ENCODE measurements around the gene SLC25A48. TPM values are rescaled to one million over a fixed set of nuclear protein-coding genes. Genes with fewer than 3 reads are reported as not detected.

The SLC25A48 gene
- total RNA-seq, 1 donor from 2014 or later: not detected

DNA sequence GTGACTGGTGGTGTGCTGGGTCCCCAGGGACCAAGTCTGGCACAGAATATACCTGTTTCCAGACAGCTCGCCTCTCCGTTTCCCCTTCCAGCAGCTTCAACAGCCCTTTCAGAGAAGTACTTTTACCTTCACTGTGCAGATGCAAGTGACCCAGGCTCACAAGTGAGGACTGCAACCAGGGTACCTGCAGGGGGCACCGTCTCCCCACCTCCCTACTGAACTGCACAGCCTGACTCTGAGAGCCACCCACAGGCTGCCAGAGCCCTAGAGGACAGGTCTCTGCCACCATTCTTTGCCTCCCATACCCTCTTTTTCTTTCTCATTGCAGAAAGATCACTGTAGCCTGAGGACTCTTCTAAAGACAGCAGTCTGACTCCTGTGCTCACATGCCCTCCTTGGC lies 45.8 kb downstream of the SLC25A48 start:
- no peaks in the 10 kb centered on the region for H3K4me1 Mint-ChIP-seq (ENCODE audit: unreplicated experiment)
- no peak for DNase-seq (ENCODE audit: extremely low spot score, unreplicated experiment)
- H3K36me3 Mint-ChIP-seq (ENCODE audit: unreplicated experiment): no peaks in the 10 kb centered on the region
- H3K27me3 Mint-ChIP-seq (ENCODE audit: unreplicated experiment): peaks cover 52% of the 10 kb centered on the region
- H3K27ac Mint-ChIP-seq (ENCODE audit: unreplicated experiment): no peak overlapping the region
- H3K9me3 Mint-ChIP-seq (ENCODE audit: unreplicated experiment): no peaks in the 10 kb centered on the region
- TF ChIP-seq CTCF (IDR thresholded peaks at IDR 0.05): no peak
- no peak overlapping the region for H3K4me3 Mint-ChIP-seq (ENCODE audit: unreplicated experiment)

GRCh38 chr5:135880801-135881200 lies 46.3 kb downstream of the SLC25A48 start:
- no peaks in the 10 kb centered on the region for H3K4me1 Mint-ChIP-seq (ENCODE audit: unreplicated experiment)
- H3K27ac Mint-ChIP-seq (ENCODE audit: unreplicated experiment): no peak overlapping the region
- H3K36me3 Mint-ChIP-seq (ENCODE audit: unreplicated experiment): no peaks in the 10 kb centered on the region
- H3K9me3 Mint-ChIP-seq (ENCODE audit: unreplicated experiment): no peaks in the 10 kb centered on the region
- no peak for DNase-seq (ENCODE audit: extremely low spot score, unreplicated experiment)
- peaks cover 51% of the 10 kb centered on the region for H3K27me3 Mint-ChIP-seq (ENCODE audit: unreplicated experiment)
- TF ChIP-seq CTCF (IDR thresholded peaks at IDR 0.05): no peak
- no peak overlapping the region for H3K4me3 Mint-ChIP-seq (ENCODE audit: unreplicated experiment)

DNA sequence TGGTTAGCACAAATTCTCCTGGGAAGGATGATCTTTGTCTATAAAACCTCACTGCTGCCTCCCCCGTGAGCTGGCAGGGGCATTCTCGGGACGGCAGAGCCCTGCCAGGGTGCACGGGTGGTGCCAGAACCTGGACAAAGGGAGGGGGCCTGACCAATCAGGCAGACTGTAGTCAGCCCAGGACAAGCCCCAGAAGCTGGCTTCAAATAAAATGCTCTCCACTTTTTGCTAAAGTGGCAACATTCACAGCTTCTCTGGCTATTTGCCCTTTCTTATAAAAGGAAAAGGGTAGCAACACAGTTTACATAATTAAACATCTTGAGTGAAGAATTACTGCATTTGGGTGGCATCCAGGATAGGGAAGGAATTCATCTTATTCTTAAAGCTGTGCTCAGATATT lies 46.8 kb downstream of the SLC25A48 start:
- H3K9me3 Mint-ChIP-seq (ENCODE audit: unreplicated experiment): no peaks in the 10 kb centered on the region
- DNase-seq (ENCODE audit: extremely low spot score, unreplicated experiment): no peak
- no peak overlapping the region for H3K27ac Mint-ChIP-seq (ENCODE audit: unreplicated experiment)
- no peaks in the 10 kb centered on the region for H3K4me1 Mint-ChIP-seq (ENCODE audit: unreplicated experiment)
- peaks cover 49% of the 10 kb centered on the region for H3K27me3 Mint-ChIP-seq (ENCODE audit: unreplicated experiment)
- H3K4me3 Mint-ChIP-seq (ENCODE audit: unreplicated experiment): no peak overlapping the region
- H3K36me3 Mint-ChIP-seq (ENCODE audit: unreplicated experiment): no peaks in the 10 kb centered on the region
- TF ChIP-seq CTCF (IDR thresholded peaks at IDR 0.05): no peak

GRCh38 chr5:135881819-135882218 lies 47.4 kb downstream of the SLC25A48 start:
- no peaks in the 10 kb centered on the region for H3K4me1 Mint-ChIP-seq (ENCODE audit: unreplicated experiment)
- H3K4me3 Mint-ChIP-seq (ENCODE audit: unreplicated experiment): no peak overlapping the region
- DNase-seq (ENCODE audit: extremely low spot score, unreplicated experiment): no peak
- H3K27ac Mint-ChIP-seq (ENCODE audit: unreplicated experiment): no peak overlapping the region
- H3K9me3 Mint-ChIP-seq (ENCODE audit: unreplicated experiment): no peaks in the 10 kb centered on the region
- peaks cover 49% of the 10 kb centered on the region for H3K27me3 Mint-ChIP-seq (ENCODE audit: unreplicated experiment)
- no peaks in the 10 kb centered on the region for H3K36me3 Mint-ChIP-seq (ENCODE audit: unreplicated experiment)
- no peak for TF ChIP-seq CTCF (IDR thresholded peaks at IDR 0.05)

GRCh38 chr5:135883026-135883425 lies 48.6 kb downstream of the SLC25A48 start:
- no peaks in the 10 kb centered on the region for H3K36me3 Mint-ChIP-seq (ENCODE audit: unreplicated experiment)
- peaks cover 2% of the 10 kb centered on the region for H3K4me1 Mint-ChIP-seq (ENCODE audit: unreplicated experiment)
- H3K27ac Mint-ChIP-seq (ENCODE audit: unreplicated experiment): no peak overlapping the region
- peaks cover 44% of the 10 kb centered on the region for H3K27me3 Mint-ChIP-seq (ENCODE audit: unreplicated experiment)
- DNase-seq (ENCODE audit: extremely low spot score, unreplicated experiment): no peak
- H3K4me3 Mint-ChIP-seq (ENCODE audit: unreplicated experiment): no peak overlapping the region
- no peak for TF ChIP-seq CTCF (IDR thresholded peaks at IDR 0.05)
- H3K9me3 Mint-ChIP-seq (ENCODE audit: unreplicated experiment): no peaks in the 10 kb centered on the region

All from osteocyte (in vitro differentiated cells).